GM12878 (cell line): ENCODE data around the gene TRIM3. TPM values are rescaled to one million over a fixed set of nuclear protein-coding genes. Genes with fewer than 3 reads are reported as not detected.
A peak's percentile ranks its signal among the peaks of the same experiment; 100 is the strongest.

ENCODE experiments used
- BCL11A ChIP-seq: IDR thresholded peaks from 2 replicates; pipeline ENCODE4 v1.6.1; 2011; ENCODE audit warnings: low read depth, low read length
- BRCA1 ChIP-seq: IDR thresholded peaks from 2 replicates; pipeline ENCODE4 v1.6.1; 2011; ENCODE audit warnings: low read depth, low read length, improper control_type of control experiment
- EZH2 ChIP-seq: IDR thresholded peaks from 2 replicates; pipeline ENCODE4 v1.6.1; 2012; ENCODE audit warnings: low read depth, mild to moderate bottlenecking, control low read depth, inconsistent platforms, low read length, borderline replicate concordance; ENCODE audit not compliant: control insufficient read depth
- FOS ChIP-seq: IDR thresholded peaks from 3 replicates; pipeline ENCODE4 v1.6.1; 2011; ENCODE audit warnings: borderline replicate concordance; ENCODE audit not compliant: insufficient read length; ENCODE audit errors: extremely low read depth
- KAT2A ChIP-seq: conservative IDR thresholded peaks from 2 replicates; pipeline ENCODE4 v1.6.1; 2011; ENCODE audit warnings: low read depth, low read length; ENCODE audit not compliant: control insufficient read depth
- PAX8 ChIP-seq: fragments of 450-650 bp; IDR thresholded peaks from 2 replicates; pipeline ENCODE4 v1.6.1; 2017; ENCODE audit warnings: mild to moderate bottlenecking, moderate library complexity
- RBBP5 ChIP-seq: fragments of 200-600 bp; sonication (generic); conservative IDR thresholded peaks from 2 replicates; pipeline ENCODE4 v1.6.1; 2016
- RCOR1 ChIP-seq: conservative IDR thresholded peaks from 2 replicates; pipeline ENCODE4 v1.6.1; 2012; ENCODE audit warnings: low read depth, low read length, improper control_type of control experiment
- SREBF1 ChIP-seq: IDR thresholded peaks from 2 replicates; pipeline ENCODE4 v1.6.1; 2012; ENCODE audit warnings: mild to moderate bottlenecking, low read length
- SUZ12 ChIP-seq: fragments of 200-600 bp; sonication (generic); IDR thresholded peaks from one replicate; pipeline ENCODE4 v1.6.1; 2018; ENCODE audit warnings: antibody characterized with exemption, mild to moderate bottlenecking; ENCODE audit not compliant: unreplicated experiment
- TARDBP ChIP-seq: IDR thresholded peaks from 2 replicates; pipeline ENCODE4 v1.6.1; 2016; ENCODE audit warnings: borderline replicate concordance
- TCF3 ChIP-seq: IDR thresholded peaks from 2 replicates; pipeline ENCODE4 v1.6.1; 2012; ENCODE audit warnings: low read depth, mild to moderate bottlenecking, low read length, borderline replicate concordance; ENCODE audit not compliant: insufficient read depth
- TCF7 ChIP-seq: IDR thresholded peaks from 2 replicates; pipeline ENCODE4 v1.6.1; 2014; ENCODE audit warnings: antibody characterized with exemption, borderline replicate concordance
- polyA plus RNA-seq, 11 experiments: library from polyadenylated mRNA; depleted of rRNA in 4 of 11; unstranded in 6 of 11; stranded (reverse) in 5 of 11; fragments of >200 nt; fragmentation: Nextera tagmentation in 4 of 11; fragmentation: Illumina TruSeq in 1 of 11; extraction: Ambion mirVana in 4 of 11; extraction: Trizol in 1 of 11; gene quantifications; 1 replicate in 1 of 11; 2 replicates in 10 of 11; pipeline versions ENCODE4 v1.2.1 to v1.2.3, GENCODE V29; 2011 to 2016; ENCODE audit warnings: inconsistent platforms in 2 of 11, missing spikeins in 2 of 11, low read depth in 1 of 11
- total RNA-seq, 4 experiments: library from RNA; depleted of rRNA in 3 of 4; stranded (reverse); fragments of >200 nt in 3 of 4; fragmentation: Illumina TruSeq in 1 of 4; extraction: Trizol in 1 of 4; gene quantifications; 2 replicates each; pipeline versions ENCODE4 v1.2.1 to v1.2.3, GENCODE V29; 2013 to 2021
- TF ChIP-seq, protein P1 (sequence below): fragments of 450-650 bp; formaldehyde crosslinking; IDR thresholded peaks from 2 replicates; pipeline ENCODE4 v1.4.0; 2020; ENCODE audit warnings: mild to moderate bottlenecking, moderate library complexity
- TF ChIP-seq, protein P2 (sequence below): fragments of 450-650 bp; conservative IDR thresholded peaks from 2 replicates; pipeline ENCODE4 v1.6.1; 2017; ENCODE audit warnings: mild to moderate bottlenecking, moderate library complexity
- TF ChIP-seq, protein P3 (sequence below): fragments of 450-650 bp; IDR thresholded peaks from 2 replicates; pipeline ENCODE4 v1.6.1; 2018; ENCODE audit warnings: borderline replicate concordance, mild to moderate bottlenecking; ENCODE audit not compliant: partially characterized antibody
- TF ChIP-seq, protein P4 (sequence below): fragments of 150-350 bp; IDR thresholded peaks from 2 replicates; pipeline ENCODE4 v1.6.1; 2016; ENCODE audit warnings: low read depth, low read length
- TF ChIP-seq, protein P5 (sequence below): IDR thresholded peaks from 2 replicates; pipeline ENCODE4 v1.6.1; 2012; ENCODE audit warnings: low read length, inconsistent platforms

TRIM3 gene
- total and polyA plus RNA-seq, 10 of the 15 experiments (the other 5 are each of a cell fraction or from before 2014, with no cell fraction given), result 0.34 to 11.8 (median 4.8) TPM

DNA sequence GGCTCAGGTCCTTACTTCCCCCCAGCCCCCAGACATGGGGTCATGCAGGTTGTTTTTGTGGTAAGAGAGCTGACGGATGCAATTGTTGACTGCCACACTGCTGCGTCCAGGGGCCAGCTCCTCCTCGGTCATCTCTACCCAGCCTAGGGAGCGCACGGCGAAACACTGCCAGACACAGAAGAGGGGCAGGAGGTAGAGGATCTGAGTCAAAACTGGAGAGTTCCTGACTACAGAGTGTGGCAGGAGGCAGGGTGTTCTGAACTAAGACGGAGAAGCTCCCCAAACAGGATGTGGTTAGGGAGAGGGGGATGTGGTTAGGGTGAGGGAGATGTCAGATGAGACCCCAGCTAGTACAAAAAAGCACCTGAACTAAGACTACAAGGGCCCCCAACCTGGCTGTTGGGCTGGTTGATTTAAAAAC is 71.2 kb downstream of the TRIM3 start (continued):
- TF ChIP-seq, protein P1, sequence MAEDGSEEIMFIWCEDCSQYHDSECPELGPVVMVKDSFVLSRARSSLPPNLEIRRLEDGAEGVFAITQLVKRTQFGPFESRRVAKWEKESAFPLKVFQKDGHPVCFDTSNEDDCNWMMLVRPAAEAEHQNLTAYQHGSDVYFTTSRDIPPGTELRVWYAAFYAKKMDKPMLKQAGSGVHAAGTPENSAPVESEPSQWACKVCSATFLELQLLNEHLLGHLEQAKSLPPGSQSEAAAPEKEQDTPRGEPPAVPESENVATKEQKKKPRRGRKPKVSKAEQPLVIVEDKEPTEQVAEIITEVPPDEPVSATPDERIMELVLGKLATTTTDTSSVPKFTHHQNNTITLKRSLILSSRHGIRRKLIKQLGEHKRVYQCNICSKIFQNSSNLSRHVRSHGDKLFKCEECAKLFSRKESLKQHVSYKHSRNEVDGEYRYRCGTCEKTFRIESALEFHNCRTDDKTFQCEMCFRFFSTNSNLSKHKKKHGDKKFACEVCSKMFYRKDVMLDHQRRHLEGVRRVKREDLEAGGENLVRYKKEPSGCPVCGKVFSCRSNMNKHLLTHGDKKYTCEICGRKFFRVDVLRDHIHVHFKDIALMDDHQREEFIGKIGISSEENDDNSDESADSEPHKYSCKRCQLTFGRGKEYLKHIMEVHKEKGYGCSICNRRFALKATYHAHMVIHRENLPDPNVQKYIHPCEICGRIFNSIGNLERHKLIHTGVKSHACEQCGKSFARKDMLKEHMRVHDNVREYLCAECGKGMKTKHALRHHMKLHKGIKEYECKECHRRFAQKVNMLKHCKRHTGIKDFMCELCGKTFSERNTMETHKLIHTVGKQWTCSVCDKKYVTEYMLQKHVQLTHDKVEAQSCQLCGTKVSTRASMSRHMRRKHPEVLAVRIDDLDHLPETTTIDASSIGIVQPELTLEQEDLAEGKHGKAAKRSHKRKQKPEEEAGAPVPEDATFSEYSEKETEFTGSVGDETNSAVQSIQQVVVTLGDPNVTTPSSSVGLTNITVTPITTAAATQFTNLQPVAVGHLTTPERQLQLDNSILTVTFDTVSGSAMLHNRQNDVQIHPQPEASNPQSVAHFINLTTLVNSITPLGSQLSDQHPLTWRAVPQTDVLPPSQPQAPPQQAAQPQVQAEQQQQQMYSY (CRISPR knock-in tag), result no peak
- TF ChIP-seq TCF7 (no peak), FOS (no peak), BCL11A (no peak), EZH2 (no peak), KAT2A (no peak), TARDBP (no peak), SREBF1 (no peak), RCOR1 (no peak), TCF3 (no peak; the same call in 1 of the 2 replicates), SUZ12 (no peak), PAX8 (no peak), RBBP5 (no peak), BRCA1 (no peak)
- TF ChIP-seq, protein P2, sequence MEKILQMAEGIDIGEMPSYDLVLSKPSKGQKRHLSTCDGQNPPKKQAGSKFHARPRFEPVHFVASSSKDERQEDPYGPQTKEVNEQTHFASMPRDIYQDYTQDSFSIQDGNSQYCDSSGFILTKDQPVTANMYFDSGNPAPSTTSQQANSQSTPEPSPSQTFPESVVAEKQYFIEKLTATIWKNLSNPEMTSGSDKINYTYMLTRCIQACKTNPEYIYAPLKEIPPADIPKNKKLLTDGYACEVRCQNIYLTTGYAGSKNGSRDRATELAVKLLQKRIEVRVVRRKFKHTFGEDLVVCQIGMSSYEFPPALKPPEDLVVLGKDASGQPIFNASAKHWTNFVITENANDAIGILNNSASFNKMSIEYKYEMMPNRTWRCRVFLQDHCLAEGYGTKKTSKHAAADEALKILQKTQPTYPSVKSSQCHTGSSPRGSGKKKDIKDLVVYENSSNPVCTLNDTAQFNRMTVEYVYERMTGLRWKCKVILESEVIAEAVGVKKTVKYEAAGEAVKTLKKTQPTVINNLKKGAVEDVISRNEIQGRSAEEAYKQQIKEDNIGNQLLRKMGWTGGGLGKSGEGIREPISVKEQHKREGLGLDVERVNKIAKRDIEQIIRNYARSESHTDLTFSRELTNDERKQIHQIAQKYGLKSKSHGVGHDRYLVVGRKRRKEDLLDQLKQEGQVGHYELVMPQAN, result no peak
- TF ChIP-seq, protein P3, sequence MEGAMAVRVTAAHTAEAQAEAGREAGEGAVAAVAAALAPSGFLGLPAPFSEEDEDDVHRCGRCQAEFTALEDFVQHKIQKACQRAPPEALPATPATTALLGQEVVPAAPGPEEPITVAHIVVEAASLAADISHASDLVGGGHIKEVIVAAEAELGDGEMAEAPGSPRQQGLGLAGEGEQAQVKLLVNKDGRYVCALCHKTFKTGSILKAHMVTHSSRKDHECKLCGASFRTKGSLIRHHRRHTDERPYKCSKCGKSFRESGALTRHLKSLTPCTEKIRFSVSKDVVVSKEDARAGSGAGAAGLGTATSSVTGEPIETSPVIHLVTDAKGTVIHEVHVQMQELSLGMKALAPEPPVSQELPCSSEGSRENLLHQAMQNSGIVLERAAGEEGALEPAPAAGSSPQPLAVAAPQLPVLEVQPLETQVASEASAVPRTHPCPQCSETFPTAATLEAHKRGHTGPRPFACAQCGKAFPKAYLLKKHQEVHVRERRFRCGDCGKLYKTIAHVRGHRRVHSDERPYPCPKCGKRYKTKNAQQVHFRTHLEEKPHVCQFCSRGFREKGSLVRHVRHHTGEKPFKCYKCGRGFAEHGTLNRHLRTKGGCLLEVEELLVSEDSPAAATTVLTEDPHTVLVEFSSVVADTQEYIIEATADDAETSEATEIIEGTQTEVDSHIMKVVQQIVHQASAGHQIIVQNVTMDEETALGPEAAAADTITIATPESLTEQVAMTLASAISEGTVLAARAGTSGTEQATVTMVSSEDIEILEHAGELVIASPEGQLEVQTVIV, result no peak
- TF ChIP-seq, protein P4, sequence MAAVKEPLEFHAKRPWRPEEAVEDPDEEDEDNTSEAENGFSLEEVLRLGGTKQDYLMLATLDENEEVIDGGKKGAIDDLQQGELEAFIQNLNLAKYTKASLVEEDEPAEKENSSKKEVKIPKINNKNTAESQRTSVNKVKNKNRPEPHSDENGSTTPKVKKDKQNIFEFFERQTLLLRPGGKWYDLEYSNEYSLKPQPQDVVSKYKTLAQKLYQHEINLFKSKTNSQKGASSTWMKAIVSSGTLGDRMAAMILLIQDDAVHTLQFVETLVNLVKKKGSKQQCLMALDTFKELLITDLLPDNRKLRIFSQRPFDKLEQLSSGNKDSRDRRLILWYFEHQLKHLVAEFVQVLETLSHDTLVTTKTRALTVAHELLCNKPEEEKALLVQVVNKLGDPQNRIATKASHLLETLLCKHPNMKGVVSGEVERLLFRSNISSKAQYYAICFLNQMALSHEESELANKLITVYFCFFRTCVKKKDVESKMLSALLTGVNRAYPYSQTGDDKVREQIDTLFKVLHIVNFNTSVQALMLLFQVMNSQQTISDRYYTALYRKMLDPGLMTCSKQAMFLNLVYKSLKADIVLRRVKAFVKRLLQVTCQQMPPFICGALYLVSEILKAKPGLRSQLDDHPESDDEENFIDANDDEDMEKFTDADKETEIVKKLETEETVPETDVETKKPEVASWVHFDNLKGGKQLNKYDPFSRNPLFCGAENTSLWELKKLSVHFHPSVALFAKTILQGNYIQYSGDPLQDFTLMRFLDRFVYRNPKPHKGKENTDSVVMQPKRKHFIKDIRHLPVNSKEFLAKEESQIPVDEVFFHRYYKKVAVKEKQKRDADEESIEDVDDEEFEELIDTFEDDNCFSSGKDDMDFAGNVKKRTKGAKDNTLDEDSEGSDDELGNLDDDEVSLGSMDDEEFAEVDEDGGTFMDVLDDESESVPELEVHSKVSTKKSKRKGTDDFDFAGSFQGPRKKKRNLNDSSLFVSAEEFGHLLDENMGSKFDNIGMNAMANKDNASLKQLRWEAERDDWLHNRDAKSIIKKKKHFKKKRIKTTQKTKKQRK, result no peak
- TF ChIP-seq, protein P5, sequence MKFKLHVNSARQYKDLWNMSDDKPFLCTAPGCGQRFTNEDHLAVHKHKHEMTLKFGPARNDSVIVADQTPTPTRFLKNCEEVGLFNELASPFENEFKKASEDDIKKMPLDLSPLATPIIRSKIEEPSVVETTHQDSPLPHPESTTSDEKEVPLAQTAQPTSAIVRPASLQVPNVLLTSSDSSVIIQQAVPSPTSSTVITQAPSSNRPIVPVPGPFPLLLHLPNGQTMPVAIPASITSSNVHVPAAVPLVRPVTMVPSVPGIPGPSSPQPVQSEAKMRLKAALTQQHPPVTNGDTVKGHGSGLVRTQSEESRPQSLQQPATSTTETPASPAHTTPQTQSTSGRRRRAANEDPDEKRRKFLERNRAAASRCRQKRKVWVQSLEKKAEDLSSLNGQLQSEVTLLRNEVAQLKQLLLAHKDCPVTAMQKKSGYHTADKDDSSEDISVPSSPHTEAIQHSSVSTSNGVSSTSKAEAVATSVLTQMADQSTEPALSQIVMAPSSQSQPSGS, result peak; percentile 65; the same call in 1 of the 2 replicates
